ENCODE measurements around the gene KRTAP9-8.
"Not testable (repeated sequence)": the region's sequence is repeated elsewhere in the genome, so short reads cannot be mapped to it uniquely, and the experiment has no call there.

The KRTAP9-8 gene

DNA sequence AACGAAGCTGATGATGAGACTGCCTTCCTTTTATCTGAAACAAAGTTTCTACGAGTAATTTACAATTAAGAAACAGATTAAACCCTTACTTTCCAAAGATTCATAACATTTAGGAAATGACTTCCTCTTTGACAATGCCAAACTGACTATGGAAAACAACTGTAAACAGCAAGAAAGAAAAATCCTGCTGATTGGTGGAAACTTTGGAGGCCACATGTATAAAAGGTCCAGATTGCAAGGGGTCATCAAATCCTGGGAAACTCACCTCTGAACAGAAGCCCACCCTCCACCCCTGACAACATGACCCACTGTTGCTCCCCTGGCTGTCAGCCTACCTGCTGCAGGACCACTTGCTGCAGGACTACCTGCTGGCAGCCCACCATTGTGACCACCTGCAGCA is 27.3 kb downstream of the KRTAP9-8 start, which contains the start of gene KRTAP9-6:
Gene KRTAP9-6 (plus strand): TSS at position 301 of the 400 bp plus-strand sequence. CDS start 0 bp downstream, at position 301.
- Histone ChIP-seq H4K91ac (ENCODE audit: low read depth, low read length, poor library complexity) (no peak within 1 kb of the TSS), H3K4ac (ENCODE audit: low read length) (no peak within 1 kb of the TSS), H3K36me3 (replicated peaks in 1 of 2; ENCODE audit: control insufficient read depth in 2 of 2, insufficient read depth in 2 of 2, low read length in 2 of 2) (no peaks in the 10 kb centered on the region), H4K8ac (ENCODE audit: low read depth, low read length) (no peak within 1 kb of the TSS), H2BK5ac (ENCODE audit: low read length) (no peak within 1 kb of the TSS), H2BK12ac (ENCODE audit: low read length) (no peak within 1 kb of the TSS), H3K4me1 (ENCODE audit: control insufficient read depth in 2 of 2, insufficient read depth in 1 of 2, low read depth in 1 of 2, low read length in 2 of 2) (no peaks in the 10 kb centered on the region), H3K4me2 (ENCODE audit: insufficient read depth, low read length, poor library complexity, severe bottlenecking) (no peak within 1 kb of the TSS), H3K27me3 (ENCODE audit: control insufficient read depth in 3 of 3, insufficient read depth in 3 of 3, low read depth in 1 of 3, low read length in 3 of 3) (no peaks in the 10 kb centered on the region), H3K23ac (ENCODE audit: low read depth, low read length, poor library complexity) (no peak within 1 kb of the TSS), H2BK120ac (ENCODE audit: low read depth, low read length) (no peak within 1 kb of the TSS), H3K9me3 (replicated peaks in 1 of 2; ENCODE audit: control insufficient read depth in 2 of 2, insufficient read depth in 1 of 2, low read depth in 1 of 2, low read length in 2 of 2) (no peaks in the 10 kb centered on the region), H3K4me3 (ENCODE audit: low read length in 2 of 2) (no peak within 1 kb of the TSS), H3K27ac (replicated peaks; ENCODE audit: low read length) (no peak within 1 kb of the TSS), H3K14ac (ENCODE audit: low read length) (peak within 1 kb of the TSS; percentile 38), H3K18ac (ENCODE audit: low read length) (no peak within 1 kb of the TSS), H2AFZ (ENCODE audit: low read length) (no peak within 1 kb of the TSS), H3K79me1 (ENCODE audit: low read depth, low read length) (no peaks in the 10 kb centered on the region), H2AK5ac (ENCODE audit: low read depth, low read length) (no peak within 1 kb of the TSS), H3K9ac (ENCODE audit: low read depth, low read length, poor library complexity) (no peak within 1 kb of the TSS), H2BK15ac (ENCODE audit: low read length) (no peak within 1 kb of the TSS)
- no peak for DNase-seq (ENCODE audit: low spot score)
- no CpG with 5 or more reads among the region's 2 CpGs for WGBS, 2 donors (ENCODE audit: extremely low coverage in 2 of 2, insufficient read length in 2 of 2, insufficient replicate concordance in 1 of 2)

- no peak for DNase-seq (ENCODE audit: low spot score)
- H3K27ac ChIP-seq (replicated peaks; ENCODE audit: low read length), result no peak overlapping the region
- no peaks in the 10 kb centered on the region for H3K36me3 ChIP-seq (replicated peaks in 1 of 2; ENCODE audit: control insufficient read depth in 2 of 2, insufficient read depth in 2 of 2, low read length in 2 of 2)
- no peak overlapping the region for H3K4me3 ChIP-seq (ENCODE audit: low read length in 2 of 2)
- H3K4me1 ChIP-seq (ENCODE audit: control insufficient read depth in 2 of 2, insufficient read depth in 1 of 2, low read depth in 1 of 2, low read length in 2 of 2), result no peaks in the 10 kb centered on the region
- no peak overlapping the region for H3K18ac ChIP-seq (ENCODE audit: low read length)
- no peak overlapping the region for H3K4me2 ChIP-seq (ENCODE audit: insufficient read depth, low read length, poor library complexity, severe bottlenecking)
- no peak overlapping the region for H3K4ac ChIP-seq (ENCODE audit: low read length)
- no peak overlapping the region for H2AFZ ChIP-seq (ENCODE audit: low read length)
- H2BK12ac ChIP-seq (ENCODE audit: low read length), result no peak overlapping the region
- no peaks in the 10 kb centered on the region for H3K27me3 ChIP-seq (ENCODE audit: control insufficient read depth in 3 of 3, insufficient read depth in 3 of 3, low read depth in 1 of 3, low read length in 3 of 3)
- H2AK5ac ChIP-seq (ENCODE audit: low read depth, low read length), result no peak overlapping the region
- no peaks in the 10 kb centered on the region for H3K79me1 ChIP-seq (ENCODE audit: low read depth, low read length)
- H3K9ac ChIP-seq (ENCODE audit: low read depth, low read length, poor library complexity), result no peak overlapping the region
- no peak overlapping the region for H4K91ac ChIP-seq (ENCODE audit: low read depth, low read length, poor library complexity)
- H3K9me3 ChIP-seq (replicated peaks in 1 of 2; ENCODE audit: control insufficient read depth in 2 of 2, insufficient read depth in 1 of 2, low read depth in 1 of 2, low read length in 2 of 2), result no peaks in the 10 kb centered on the region
- no peak overlapping the region for H3K14ac ChIP-seq (ENCODE audit: low read length)
- no peak overlapping the region for H4K8ac ChIP-seq (ENCODE audit: low read depth, low read length)
- H2BK15ac ChIP-seq (ENCODE audit: low read length), result no peak overlapping the region
- H2BK120ac ChIP-seq (ENCODE audit: low read depth, low read length), result no peak overlapping the region
- H3K23ac ChIP-seq (ENCODE audit: low read depth, low read length, poor library complexity), result no peak overlapping the region
- WGBS, 2 donors (ENCODE audit: extremely low coverage in 2 of 2, insufficient read length in 2 of 2, insufficient replicate concordance in 1 of 2), result no CpG with 5 or more reads among the region's 3 CpGs
- no peak overlapping the region for H2BK5ac ChIP-seq (ENCODE audit: low read length)
Measured at GRCh38 chr17:41267711-41268110, 29.9 kb downstream of the KRTAP9-8 start.

DNA sequence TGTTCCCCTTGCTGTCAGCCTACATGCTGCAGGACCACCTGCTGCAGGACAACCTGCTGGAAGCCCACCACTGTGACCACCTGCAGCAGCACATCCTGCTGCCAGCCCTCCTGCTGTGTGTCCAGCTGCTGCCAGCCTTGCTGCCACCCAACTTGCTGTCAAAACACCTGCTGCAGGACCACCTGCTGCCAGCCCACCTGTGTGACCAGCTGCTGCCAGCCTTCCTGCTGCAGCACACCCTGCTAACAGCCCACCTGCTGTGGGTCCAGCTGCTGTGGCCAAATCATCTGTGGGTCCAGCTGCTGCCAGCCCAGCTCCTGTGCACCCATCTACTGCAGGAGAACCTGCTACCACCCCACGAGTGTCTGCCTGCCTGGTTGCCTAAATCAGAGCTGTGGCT is 33.5 kb downstream of the KRTAP9-8 start:
- DNase-seq (ENCODE audit: low spot score), result not testable (repeated sequence)

DNA sequence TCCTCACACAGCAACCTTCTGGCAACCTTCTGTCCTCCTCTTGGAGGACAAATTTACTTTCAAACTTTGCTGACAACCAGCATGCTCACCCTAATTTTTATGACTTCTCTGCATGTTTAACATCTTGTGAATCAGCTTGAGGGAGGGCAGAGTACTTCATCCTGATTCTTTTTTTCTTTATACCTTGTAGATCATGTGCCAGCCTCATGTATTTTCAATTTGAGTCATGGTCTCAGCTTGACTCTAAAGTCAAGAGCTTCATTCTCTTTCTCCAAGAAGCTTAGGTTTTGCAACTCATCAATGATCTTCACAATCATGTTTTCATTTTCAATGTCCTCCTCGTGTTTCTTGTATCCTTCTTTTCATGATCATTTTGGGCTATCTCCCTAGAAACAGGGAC is 34.1 kb downstream of the KRTAP9-8 start:
- no peak overlapping the region for H3K18ac ChIP-seq (ENCODE audit: low read length)
- H3K27ac ChIP-seq (replicated peaks; ENCODE audit: low read length), result no peak overlapping the region
- H2BK15ac ChIP-seq (ENCODE audit: low read length), result no peak overlapping the region
- H3K4me3 ChIP-seq (ENCODE audit: low read length in 2 of 2), result no peak overlapping the region
- no peak overlapping the region for H2BK12ac ChIP-seq (ENCODE audit: low read length)
- H3K36me3 ChIP-seq (replicated peaks in 1 of 2; ENCODE audit: control insufficient read depth in 2 of 2, insufficient read depth in 2 of 2, low read length in 2 of 2), result no peaks in the 10 kb centered on the region
- H3K4me2 ChIP-seq (ENCODE audit: insufficient read depth, low read length, poor library complexity, severe bottlenecking), result no peak overlapping the region
- no peaks in the 10 kb centered on the region for H3K79me1 ChIP-seq (ENCODE audit: low read depth, low read length)
- no peak for DNase-seq (ENCODE audit: low spot score)
- WGBS, 2 donors (ENCODE audit: extremely low coverage in 2 of 2, insufficient read length in 2 of 2, insufficient replicate concordance in 1 of 2), result no CpG with 5 or more reads among the region's 1 CpG
- H2BK5ac ChIP-seq (ENCODE audit: low read length), result no peak overlapping the region
- H2BK120ac ChIP-seq (ENCODE audit: low read depth, low read length), result no peak overlapping the region
- H3K27me3 ChIP-seq (ENCODE audit: control insufficient read depth in 3 of 3, insufficient read depth in 3 of 3, low read depth in 1 of 3, low read length in 3 of 3), result no peaks in the 10 kb centered on the region
- H4K8ac ChIP-seq (ENCODE audit: low read depth, low read length), result no peak overlapping the region
- H3K9me3 ChIP-seq (replicated peaks in 1 of 2; ENCODE audit: control insufficient read depth in 2 of 2, insufficient read depth in 1 of 2, low read depth in 1 of 2, low read length in 2 of 2), result no peaks in the 10 kb centered on the region
- H3K14ac ChIP-seq (ENCODE audit: low read length), result no peak overlapping the region
- H2AK5ac ChIP-seq (ENCODE audit: low read depth, low read length), result no peak overlapping the region
- no peak overlapping the region for H3K4ac ChIP-seq (ENCODE audit: low read length)
- H4K91ac ChIP-seq (ENCODE audit: low read depth, low read length, poor library complexity), result no peak overlapping the region
- H2AFZ ChIP-seq (ENCODE audit: low read length), result no peak overlapping the region
- no peaks in the 10 kb centered on the region for H3K4me1 ChIP-seq (ENCODE audit: control insufficient read depth in 2 of 2, insufficient read depth in 1 of 2, low read depth in 1 of 2, low read length in 2 of 2)
- H3K9ac ChIP-seq (ENCODE audit: low read depth, low read length, poor library complexity), result no peak overlapping the region
- no peak overlapping the region for H3K23ac ChIP-seq (ENCODE audit: low read depth, low read length, poor library complexity)

More for the DNA sequence above, 33.5 kb downstream of the KRTAP9-8 start:
- not testable (repeated sequence) for H2AFZ ChIP-seq (ENCODE audit: low read length); H3K18ac ChIP-seq (ENCODE audit: low read length); H2BK15ac ChIP-seq (ENCODE audit: low read length); H3K4me3 ChIP-seq (ENCODE audit: low read length in 2 of 2); H3K79me1 ChIP-seq (ENCODE audit: low read depth, low read length); H3K27ac ChIP-seq (replicated peaks; ENCODE audit: low read length); H3K9ac ChIP-seq (ENCODE audit: low read depth, low read length, poor library complexity); H3K4ac ChIP-seq (ENCODE audit: low read length); H3K9me3 ChIP-seq (replicated peaks in 1 of 2; ENCODE audit: control insufficient read depth in 2 of 2, insufficient read depth in 1 of 2, low read depth in 1 of 2, low read length in 2 of 2); H3K14ac ChIP-seq (ENCODE audit: low read length); H2BK12ac ChIP-seq (ENCODE audit: low read length); H2AK5ac ChIP-seq (ENCODE audit: low read depth, low read length); H4K8ac ChIP-seq (ENCODE audit: low read depth, low read length); H4K91ac ChIP-seq (ENCODE audit: low read depth, low read length, poor library complexity); H3K36me3 ChIP-seq (replicated peaks in 1 of 2; ENCODE audit: control insufficient read depth in 2 of 2, insufficient read depth in 2 of 2, low read length in 2 of 2); H3K23ac ChIP-seq (ENCODE audit: low read depth, low read length, poor library complexity); H3K27me3 ChIP-seq (ENCODE audit: control insufficient read depth in 3 of 3, insufficient read depth in 3 of 3, low read depth in 1 of 3, low read length in 3 of 3); H3K4me2 ChIP-seq (ENCODE audit: insufficient read depth, low read length, poor library complexity, severe bottlenecking); H2BK120ac ChIP-seq (ENCODE audit: low read depth, low read length); H2BK5ac ChIP-seq (ENCODE audit: low read length); H3K4me1 ChIP-seq (ENCODE audit: control insufficient read depth in 2 of 2, insufficient read depth in 1 of 2, low read depth in 1 of 2, low read length in 2 of 2)
- WGBS, 2 donors (ENCODE audit: extremely low coverage in 2 of 2, insufficient read length in 2 of 2, insufficient replicate concordance in 1 of 2), result no CpG with 5 or more reads among the region's 1 CpG

All from neuronal stem cell (in vitro differentiated cells).